Muscle layer of colon (tissue), 2 donors: ENCODE measurements around the gene TCTN2.

ENCODE experiments used
- H3K27ac ChIP-seq: one replicate; pipeline ENCODE4 v1.7.0; 2013; ENCODE audit warnings: low read depth, mild to moderate bottlenecking, low read length, moderate library complexity
- H3K27me3 ChIP-seq, 2 donors: one replicate each; pipeline ENCODE4 v1.7.0; 2013; ENCODE audit warnings: low read length in 2 of 2, mild to moderate bottlenecking in 2 of 2; ENCODE audit not compliant: insufficient read depth in 2 of 2, control insufficient read depth in 1 of 2
- H3K36me3 ChIP-seq: one replicate; pipeline ENCODE4 v1.7.0; 2013; ENCODE audit warnings: mild to moderate bottlenecking, low read length; ENCODE audit not compliant: insufficient read depth
- H3K4me1 ChIP-seq: one replicate; pipeline ENCODE4 v1.7.0; 2013; ENCODE audit warnings: mild to moderate bottlenecking, low read length; ENCODE audit not compliant: insufficient read depth
- H3K4me3 ChIP-seq, 2 donors: one replicate each; pipeline ENCODE4 v1.7.0; 2013; ENCODE audit warnings: low read length in 2 of 2, low read depth in 1 of 2, mild to moderate bottlenecking in 1 of 2, moderate library complexity in 1 of 2
- H3K9ac ChIP-seq: one replicate; pipeline ENCODE4 v1.7.0; 2013; ENCODE audit warnings: low read length
- H3K9me3 ChIP-seq: one replicate; pipeline ENCODE4 v1.7.0; 2013; ENCODE audit warnings: mild to moderate bottlenecking, low read length
- donor health status: abdominal sarcoma.
- donor health status: Adenocarcinoma of cecum.

Gene TCTN2

GRCh38 chr12:123656392-123656791 is 14.5 kb upstream of the TCTN2 start:
- no peaks in the 10 kb centered on the region for H3K4me1 ChIP-seq
- H3K27ac ChIP-seq, result no peak overlapping the region
- no peak overlapping the region for H3K4me3 ChIP-seq
- H3K36me3 ChIP-seq, result peaks cover 33% of the 10 kb centered on the region
- no peak overlapping the region for H3K9ac ChIP-seq
- H3K9me3 ChIP-seq, result no peaks in the 10 kb centered on the region
- H3K27me3 ChIP-seq, result no peaks in the 10 kb centered on the region

DNA sequence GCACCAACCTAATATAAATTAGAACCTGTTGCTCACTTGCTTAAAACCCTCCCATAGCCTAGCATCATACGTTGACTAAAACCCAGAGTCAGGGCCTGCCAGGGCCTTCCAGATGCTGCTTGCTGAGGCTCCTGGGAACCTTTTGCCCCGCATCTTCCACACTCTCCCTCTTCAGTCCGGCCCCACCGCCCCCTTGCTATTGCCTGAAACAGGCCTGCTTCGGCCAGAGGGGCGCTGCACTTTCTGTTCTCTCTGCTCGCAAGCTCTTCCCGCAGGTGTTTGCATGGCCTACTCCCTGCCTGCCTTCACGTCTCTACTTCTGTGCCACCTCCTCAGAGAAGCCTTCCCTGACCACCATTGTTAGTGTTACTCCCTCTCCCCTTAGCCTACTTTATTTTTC is 13.7 kb upstream of the TCTN2 start:
- Histone ChIP-seq H3K36me3 (peaks cover 28% of the 10 kb centered on the region), H3K27me3 (no peaks in the 10 kb centered on the region), H3K4me1 (no peaks in the 10 kb centered on the region), H3K9ac (no peak overlapping the region), H3K27ac (no peak overlapping the region), H3K9me3 (no peaks in the 10 kb centered on the region), H3K4me3 (no peak overlapping the region)

DNA sequence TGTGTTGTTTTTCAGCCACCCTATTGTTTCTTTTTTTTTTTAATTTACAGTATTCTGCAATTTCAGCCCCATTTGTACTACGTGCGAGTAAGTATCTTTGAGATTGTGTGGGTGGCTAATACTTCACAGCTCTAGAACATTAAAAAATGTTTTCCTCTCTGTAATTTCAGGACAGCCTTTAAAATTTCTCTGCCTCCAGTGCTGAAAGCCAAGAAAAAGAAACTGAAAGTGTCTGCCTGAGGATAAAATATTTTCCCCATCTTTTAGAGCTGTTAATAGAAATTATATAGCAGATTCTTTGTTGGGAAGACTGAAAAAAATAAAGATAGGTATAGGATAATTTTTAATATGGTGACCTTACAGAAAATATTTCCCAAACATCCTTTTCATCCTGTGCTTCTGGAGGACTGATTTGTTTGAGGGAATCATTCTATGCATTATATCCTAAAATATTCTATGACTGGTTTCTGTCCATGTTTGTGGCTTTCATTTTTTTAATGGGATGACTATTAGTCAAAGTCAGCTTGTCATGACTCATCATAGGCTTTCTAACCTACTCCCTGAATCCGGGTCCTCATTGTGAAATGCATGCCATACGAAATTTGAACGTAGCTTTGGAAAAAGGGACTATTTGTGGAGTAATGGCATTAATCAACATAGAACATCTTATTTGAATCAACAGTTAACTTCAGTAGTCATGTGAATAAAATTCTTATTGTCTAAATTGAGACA is 10.8 kb upstream of the TCTN2 start:
- Histone ChIP-seq H3K27me3 (no peaks in the 10 kb centered on the region), H3K27ac (no peak overlapping the region), H3K9me3 (no peaks in the 10 kb centered on the region), H3K4me1 (no peaks in the 10 kb centered on the region), H3K4me3 (no peak overlapping the region), H3K36me3 (peaks cover 28% of the 10 kb centered on the region), H3K9ac (no peak overlapping the region)

- Histone ChIP-seq H3K36me3 (no peaks in the 10 kb centered on the region), H3K9me3 (no peaks in the 10 kb centered on the region), H3K4me1 (peaks cover 10% of the 10 kb centered on the region), H3K27me3 (no peaks in the 10 kb centered on the region), H3K9ac (no peak overlapping the region), H3K4me3 (no peak overlapping the region), H3K27ac (no peak overlapping the region)
These were observed 3.1 kb upstream of the TCTN2 start for GRCh38 chr12:123667771-123668170.

DNA sequence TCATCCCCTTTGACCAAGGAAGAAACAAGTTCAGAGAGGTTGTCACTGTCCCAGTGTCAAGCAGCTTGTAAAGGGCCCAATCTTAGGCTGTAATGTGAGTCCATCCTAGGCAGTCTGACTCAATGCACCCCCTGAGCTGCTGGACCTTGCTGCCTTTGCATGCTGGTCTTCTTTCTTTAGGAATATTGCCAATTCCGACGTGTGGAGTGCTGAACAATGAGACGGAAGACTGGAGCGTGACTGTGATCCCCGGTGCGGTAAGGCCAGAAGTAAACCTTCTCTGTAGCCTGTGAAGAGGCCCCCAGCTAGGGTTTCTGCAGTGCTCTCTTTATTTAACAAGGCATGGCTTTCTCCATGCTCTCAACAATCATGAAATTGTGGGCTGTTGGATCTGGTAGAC is 963 bp downstream of the TCTN2 start:
- peak overlapping the region; percentile 96 for H3K4me3 ChIP-seq
- peaks cover 10% of the 10 kb centered on the region for H3K4me1 ChIP-seq

DNA sequence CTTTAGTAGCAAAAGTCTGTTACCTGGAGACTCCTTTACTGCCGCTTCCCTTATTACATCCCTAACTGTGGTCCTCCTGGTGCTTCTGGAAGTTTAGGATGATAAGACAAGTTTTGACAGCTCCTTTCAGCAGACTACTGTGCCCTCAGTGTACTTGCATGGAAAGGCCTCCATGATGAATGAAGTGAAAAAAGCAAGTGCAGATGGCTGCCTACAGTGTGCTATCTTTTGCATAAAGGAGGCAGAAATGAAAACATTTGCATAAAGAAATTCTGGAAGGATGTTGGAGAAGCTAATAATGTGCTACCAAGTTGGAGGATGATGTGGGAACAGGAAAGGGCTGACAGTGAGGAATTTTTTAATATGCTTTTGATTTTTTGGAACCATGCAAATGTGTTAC is 4.5 kb downstream of the TCTN2 start:
- no peaks in the 10 kb centered on the region for H3K9me3 ChIP-seq
- H3K4me3 ChIP-seq, result no peak overlapping the region
- peaks cover 30% of the 10 kb centered on the region for H3K36me3 ChIP-seq
- no peak overlapping the region for H3K9ac ChIP-seq
- H3K27me3 ChIP-seq, result no peaks in the 10 kb centered on the region
- no peak overlapping the region for H3K27ac ChIP-seq
- H3K4me1 ChIP-seq, result peaks cover 10% of the 10 kb centered on the region

More for the DNA sequence above, 963 bp downstream of the TCTN2 start:
- Histone ChIP-seq H3K9me3 (no peaks in the 10 kb centered on the region), H3K36me3 (peaks cover 22% of the 10 kb centered on the region), H3K27me3 (no peaks in the 10 kb centered on the region), H3K9ac (no peak overlapping the region), H3K27ac (no peak overlapping the region)

GRCh38 chr12:123676616-123677320 is 5.9 kb downstream of the TCTN2 start:
- Histone ChIP-seq H3K4me3 (no peak overlapping the region), H3K4me1 (peaks cover 6% of the 10 kb centered on the region), H3K9ac (no peak overlapping the region), H3K9me3 (no peaks in the 10 kb centered on the region), H3K36me3 (peaks cover 39% of the 10 kb centered on the region), H3K27me3 (no peaks in the 10 kb centered on the region), H3K27ac (no peak overlapping the region)

GRCh38 chr12:123678981-123679380 is 8.1 kb downstream of the TCTN2 start:
- H3K9ac ChIP-seq, result no peak overlapping the region
- peaks cover 33% of the 10 kb centered on the region for H3K36me3 ChIP-seq
- no peak overlapping the region for H3K27ac ChIP-seq
- no peak overlapping the region for H3K4me3 ChIP-seq
- no peaks in the 10 kb centered on the region for H3K27me3 ChIP-seq
- no peaks in the 10 kb centered on the region for H3K4me1 ChIP-seq
- no peaks in the 10 kb centered on the region for H3K9me3 ChIP-seq

GRCh38 chr12:123681605-123682004 is 10.7 kb downstream of the TCTN2 start:
- peaks cover 28% of the 10 kb centered on the region for H3K36me3 ChIP-seq
- H3K9me3 ChIP-seq, result no peaks in the 10 kb centered on the region
- no peaks in the 10 kb centered on the region for H3K4me1 ChIP-seq
- no peak overlapping the region for H3K4me3 ChIP-seq
- no peak overlapping the region for H3K27ac ChIP-seq
- H3K27me3 ChIP-seq, result no peaks in the 10 kb centered on the region
- no peak overlapping the region for H3K9ac ChIP-seq

DNA sequence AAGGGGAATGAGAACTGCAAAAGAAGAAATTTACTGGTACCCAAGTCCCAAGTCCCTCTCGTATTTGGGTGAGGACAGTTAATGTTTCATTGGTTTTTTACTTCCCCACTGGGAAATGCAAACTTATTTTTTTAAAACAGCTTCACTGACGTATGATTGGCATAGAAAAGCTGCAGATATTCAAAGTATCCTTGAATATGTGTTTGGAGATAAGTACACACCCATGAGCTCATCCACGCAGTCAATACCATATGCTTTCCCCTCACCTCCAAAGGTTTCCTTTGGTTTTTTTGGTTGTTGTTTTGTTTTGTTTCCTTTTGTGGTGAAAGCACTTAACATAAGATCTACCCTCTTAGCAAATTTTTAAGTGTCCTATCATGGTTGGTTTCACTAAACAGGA is 13.1 kb downstream of the TCTN2 start:
- Histone ChIP-seq H3K4me3 (no peak overlapping the region), H3K27me3 (no peaks in the 10 kb centered on the region), H3K36me3 (peaks cover 32% of the 10 kb centered on the region), H3K27ac (no peak overlapping the region), H3K9me3 (no peaks in the 10 kb centered on the region), H3K9ac (no peak overlapping the region), H3K4me1 (no peaks in the 10 kb centered on the region)

DNA sequence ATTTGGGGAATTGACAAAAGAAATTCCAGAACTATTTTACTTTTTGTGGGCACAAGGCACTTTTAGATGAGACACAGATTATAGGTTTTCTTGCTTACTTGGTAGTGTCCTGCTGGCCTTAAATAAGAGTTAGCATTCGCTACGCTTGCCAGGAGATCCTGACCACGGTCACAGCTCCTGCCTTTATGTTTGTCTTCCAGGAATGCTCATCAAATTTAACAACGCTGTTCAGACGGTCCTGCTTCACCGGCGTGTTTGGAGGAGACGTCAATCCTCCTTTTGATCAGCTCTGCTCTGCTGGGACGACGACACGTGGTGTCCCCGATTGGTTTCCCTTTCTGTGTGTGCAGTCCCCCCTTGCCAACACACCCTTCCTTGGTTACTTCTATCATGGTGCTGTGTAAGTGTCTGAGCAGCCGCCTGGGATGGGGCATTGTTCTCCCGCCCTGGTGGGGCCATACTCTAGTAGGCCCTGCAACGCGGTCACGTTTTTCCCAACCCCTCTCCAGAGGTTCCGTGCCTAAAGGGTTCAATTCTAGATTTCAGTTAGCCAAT is 15.8 kb downstream of the TCTN2 start:
- Histone ChIP-seq H3K36me3 (peaks cover 28% of the 10 kb centered on the region), H3K4me1 (no peaks in the 10 kb centered on the region), H3K9ac (no peak overlapping the region), H3K9me3 (no peaks in the 10 kb centered on the region), H3K27ac (no peak overlapping the region), H3K4me3 (no peak overlapping the region), H3K27me3 (no peaks in the 10 kb centered on the region)
